ENCODE measurements around the gene CRTAC1.
"Not testable (repeated sequence)": the region's sequence is repeated elsewhere in the genome, so short reads cannot be mapped to it uniquely, and the experiment has no call there.

The CRTAC1 gene

GRCh38 chr10:97842656-97843280 is 187.7 kb downstream of the CRTAC1 start:
- no peak for DNase-seq (ENCODE audit: low read depth in 2 of 2)

DNA sequence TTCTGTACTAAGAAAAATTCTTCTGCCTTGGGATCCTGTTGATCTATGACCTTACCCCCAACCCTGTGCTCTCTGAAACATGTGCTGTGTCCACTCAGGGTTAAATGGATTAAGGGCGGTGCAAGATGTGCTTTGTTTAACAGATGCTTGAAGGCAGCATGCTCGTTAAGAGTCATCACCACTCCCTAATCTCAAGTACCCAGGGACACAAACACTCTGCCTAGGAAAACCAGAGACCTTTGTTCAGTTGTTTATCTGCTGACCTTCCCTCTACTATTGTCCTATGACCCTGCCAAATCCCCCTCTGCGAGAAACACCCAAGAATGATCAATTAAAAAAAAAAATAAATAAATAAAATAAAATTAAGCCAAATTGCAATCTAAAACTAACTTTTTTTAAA is 188.3 kb downstream of the CRTAC1 start:
- DNase-seq (ENCODE audit: low read depth in 2 of 2), result not testable (repeated sequence)

GRCh38 chr10:97841166-97841565 is 189.3 kb downstream of the CRTAC1 start:
- not testable (repeated sequence) for DNase-seq (ENCODE audit: low read depth in 2 of 2)

DNA sequence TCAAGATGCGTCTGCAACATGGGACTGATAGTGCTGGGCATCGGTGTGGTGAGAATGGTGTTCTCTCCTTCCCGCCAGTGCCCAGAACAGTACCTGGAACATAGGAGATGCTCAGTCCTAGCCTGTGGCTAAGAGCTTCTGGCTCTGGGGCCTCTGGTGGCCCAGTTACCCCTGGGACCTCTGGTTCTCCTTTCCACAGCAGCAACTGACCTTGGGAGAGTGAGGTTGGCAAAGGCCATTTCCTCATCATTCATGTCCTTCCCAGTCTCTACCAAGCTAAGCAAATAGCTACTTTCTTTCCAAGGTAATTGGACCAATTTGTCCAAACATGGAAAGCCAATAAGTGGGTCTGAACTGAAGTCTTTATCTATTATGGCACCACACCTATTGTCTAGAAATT is 192.3 kb downstream of the CRTAC1 start:
- DNase-seq (ENCODE audit: low read depth in 2 of 2), result no peak

DNA sequence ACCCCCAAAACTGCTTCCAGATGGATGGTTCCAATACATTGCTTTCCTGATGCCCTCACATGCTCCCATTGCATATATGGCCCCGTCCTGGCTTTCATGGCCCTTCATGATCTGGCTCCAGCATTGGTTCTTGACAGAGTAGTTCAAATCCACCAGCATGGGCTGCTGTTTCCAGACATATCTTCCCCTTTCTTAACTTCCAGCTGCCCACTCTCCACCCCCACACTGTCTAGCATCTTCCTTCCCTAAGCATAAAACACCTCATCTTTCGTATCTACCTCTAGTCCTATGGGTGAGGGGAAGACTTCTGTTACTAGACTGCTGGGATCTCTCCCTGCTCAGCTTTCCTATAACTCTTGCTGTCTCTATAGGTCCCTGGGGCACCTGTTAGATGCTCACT is 194.0 kb downstream of the CRTAC1 start:
- no peak for DNase-seq (ENCODE audit: low read depth in 2 of 2)

GRCh38 chr10:97831259-97831658 is 199.2 kb downstream of the CRTAC1 start:
- DNase-seq (ENCODE audit: low read depth in 2 of 2), result no peak

DNA sequence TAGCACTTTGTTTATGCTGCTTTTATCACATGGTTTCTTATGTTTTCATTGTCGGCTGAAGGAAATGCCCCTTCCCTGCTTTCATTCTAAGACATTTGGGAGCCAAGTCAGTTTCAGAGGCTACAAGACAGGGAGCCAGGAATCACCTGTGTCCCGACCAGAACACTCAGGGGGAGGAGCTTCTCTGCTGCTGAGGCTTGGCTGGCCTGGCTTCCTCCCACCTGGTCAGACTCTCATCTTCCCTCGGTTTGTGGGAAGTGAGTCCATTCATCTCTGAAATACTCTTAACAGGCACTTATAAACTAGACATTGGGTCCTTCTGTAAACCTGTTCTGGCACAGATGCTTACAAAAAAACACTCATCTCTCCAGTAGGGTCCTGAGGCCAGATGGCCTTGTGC is 200.4 kb downstream of the CRTAC1 start:
- no peak for DNase-seq (ENCODE audit: low read depth in 2 of 2)

DNA sequence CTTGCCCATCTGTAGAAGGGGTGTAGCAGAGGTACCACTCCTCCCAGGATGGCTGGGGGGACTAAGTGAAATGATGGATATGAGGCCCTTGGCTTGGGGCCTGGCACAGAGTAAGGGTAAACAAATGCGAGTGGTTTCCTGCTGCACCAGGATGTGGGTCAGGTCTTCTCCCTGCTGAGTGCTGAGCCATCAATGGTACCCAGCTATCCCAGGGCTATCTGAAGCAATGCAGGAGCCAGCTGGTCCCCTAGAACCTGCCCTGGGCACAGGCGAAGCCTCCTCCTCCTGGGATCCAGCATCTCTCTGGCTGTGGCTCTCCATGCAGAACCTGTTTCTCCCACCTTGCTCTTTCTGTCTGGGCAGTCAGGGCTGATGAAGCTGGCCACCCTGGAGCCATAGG is 201.7 kb downstream of the CRTAC1 start:
- DNase-seq (ENCODE audit: low read depth in 2 of 2), result no peak

DNA sequence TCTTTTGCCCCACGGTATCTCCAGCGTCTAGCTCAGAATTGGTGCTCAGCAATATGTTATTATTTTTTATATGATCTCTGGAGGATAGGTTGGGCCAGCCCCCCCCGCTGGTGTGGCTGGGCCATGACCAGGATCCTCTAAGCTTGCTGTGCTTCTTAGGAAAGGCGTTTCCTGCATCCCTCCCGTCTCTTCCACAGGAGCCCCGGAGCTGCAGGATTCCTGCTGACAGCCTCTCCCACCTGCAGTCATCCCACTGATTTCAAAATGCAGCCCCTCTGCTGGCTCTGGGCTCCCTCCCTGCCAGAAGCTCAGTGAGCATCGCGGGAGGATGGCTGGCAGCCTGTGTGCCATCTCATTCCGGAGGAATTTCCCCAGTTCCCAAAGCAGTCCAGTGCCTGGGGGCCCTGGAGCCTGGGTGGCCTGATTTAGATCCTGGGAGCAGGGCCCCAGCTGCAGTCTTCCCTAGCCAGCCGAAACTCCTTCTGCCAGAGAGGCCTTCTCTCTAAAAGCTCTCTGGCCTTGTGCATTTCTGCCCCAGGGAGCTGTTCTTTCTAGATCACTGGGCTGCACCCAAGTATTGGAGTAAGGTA is 202.6 kb downstream of the CRTAC1 start:
- DNase-seq (ENCODE audit: low read depth in 2 of 2), result no peak

- no peak for DNase-seq (ENCODE audit: low read depth in 2 of 2)
Measured at GRCh38 chr10:97826892-97827291, 203.5 kb downstream of the CRTAC1 start.

DNA sequence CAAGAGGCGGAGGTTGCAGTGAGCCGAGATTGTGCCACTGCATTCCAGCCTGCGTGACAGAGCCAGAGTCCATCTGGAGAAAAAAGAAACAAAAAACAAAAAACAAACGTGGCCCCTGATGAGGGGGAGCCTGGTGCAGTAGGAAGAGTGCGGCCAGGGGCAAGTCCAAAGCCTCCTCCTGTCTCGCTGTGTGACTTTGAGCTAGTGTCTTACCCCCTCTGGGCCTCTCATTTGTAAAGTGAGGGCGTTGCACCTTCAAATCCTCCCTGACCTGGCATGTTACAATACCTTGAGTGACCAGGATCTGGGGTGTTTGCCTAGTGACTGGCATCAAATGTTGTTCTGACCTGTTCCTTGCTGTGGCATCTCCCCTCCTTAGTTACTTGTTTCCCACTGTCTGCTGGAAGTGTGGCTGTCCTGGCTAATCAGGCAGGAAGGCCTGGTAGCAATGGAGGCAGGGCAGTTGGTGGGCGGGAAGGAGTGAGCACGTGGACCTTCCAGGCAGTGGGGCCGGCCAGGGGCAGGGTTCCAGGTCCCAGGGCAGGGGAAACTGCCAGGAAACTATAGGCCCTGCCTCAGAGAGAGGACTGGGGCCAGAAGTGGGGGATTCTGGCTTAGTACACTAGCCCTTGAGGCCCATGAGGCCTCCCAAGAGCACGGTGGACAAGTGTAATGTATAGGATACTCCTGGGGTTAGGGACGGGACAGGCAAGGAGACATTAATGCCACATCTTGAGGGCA is 205.2 kb downstream of the CRTAC1 start:
- no peak for DNase-seq (ENCODE audit: low read depth in 2 of 2)

DNA sequence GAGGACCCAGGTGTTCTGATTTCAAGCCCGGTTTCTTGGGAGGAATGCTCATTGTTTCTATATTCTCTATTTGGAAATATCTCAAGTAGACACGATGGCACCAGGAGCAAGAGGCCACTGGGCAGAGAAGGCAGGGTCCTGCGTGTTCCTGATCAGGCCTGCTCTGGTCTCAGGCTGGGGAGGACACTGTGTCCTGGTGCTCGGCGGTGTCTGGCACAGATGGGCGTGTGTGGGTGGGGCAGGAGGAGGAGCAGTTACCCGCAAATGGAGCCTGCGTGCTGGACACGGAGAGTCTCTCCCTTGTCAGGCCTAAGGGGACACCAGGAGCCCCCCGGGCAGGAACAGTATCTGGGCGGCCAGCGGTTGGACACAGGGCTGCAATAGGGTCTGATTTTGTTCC is 206.7 kb downstream of the CRTAC1 start:
- DNase-seq (ENCODE audit: low read depth in 2 of 2), result no peak

DNA sequence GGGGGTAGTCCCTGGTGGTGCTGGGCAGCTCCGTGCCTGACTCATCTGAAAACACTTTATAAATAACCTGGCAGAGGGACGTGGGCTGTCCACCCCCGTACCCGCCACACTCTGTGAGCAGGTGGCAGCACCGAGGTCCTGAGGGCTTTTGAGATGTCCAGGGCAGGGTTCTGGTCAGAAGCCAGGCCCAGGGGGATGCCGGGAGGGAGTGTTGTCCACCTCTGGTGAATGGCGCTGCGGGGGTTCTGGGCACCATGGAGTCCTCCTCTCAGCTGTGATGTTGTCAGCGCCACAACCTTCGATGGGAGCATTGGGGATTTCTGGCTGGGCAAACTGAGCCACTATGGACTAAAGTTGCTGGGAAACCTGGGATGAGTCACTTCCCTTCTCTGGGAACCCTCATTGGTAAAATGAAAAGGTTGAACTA is 208.1 kb downstream of the CRTAC1 start:
- DNase-seq (ENCODE audit: low read depth in 2 of 2), result no peak

- no peak for DNase-seq (ENCODE audit: low read depth in 2 of 2)
Measured at GRCh38 chr10:97821308-97822038, 208.9 kb downstream of the CRTAC1 start.

DNA sequence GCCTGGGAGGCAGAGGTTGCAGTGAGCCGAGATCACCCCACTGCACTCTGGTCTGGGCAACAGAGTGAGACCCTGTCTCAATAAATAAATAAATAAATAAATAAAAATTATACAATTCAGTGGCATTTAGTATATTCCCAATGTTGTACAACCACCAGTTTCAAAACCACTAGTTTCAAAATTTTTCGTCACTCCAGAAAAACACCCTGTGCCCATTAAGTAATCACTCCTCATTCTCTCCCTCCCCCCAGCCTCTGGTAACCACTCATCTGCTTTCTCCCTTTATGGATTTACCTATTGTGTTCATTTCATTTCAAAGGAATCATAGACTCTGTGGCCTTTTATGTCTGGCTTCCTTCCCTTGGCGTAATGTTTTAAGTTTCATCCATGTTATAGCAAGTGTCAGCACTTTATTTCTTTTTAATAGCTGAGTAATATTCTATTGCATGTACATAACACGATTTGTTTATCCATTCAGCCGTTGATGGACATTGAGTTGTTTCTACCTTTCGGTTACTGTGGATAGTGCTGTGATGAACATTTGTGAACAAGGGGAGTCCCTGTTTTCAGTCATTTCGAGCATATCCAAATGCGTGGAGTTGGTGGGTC is 210.2 kb downstream of the CRTAC1 start:
- no peak for DNase-seq (ENCODE audit: low read depth in 2 of 2)

GRCh38 chr10:97818572-97818971 is 211.8 kb downstream of the CRTAC1 start:
- no peak for DNase-seq (ENCODE audit: low read depth in 2 of 2)

DNA sequence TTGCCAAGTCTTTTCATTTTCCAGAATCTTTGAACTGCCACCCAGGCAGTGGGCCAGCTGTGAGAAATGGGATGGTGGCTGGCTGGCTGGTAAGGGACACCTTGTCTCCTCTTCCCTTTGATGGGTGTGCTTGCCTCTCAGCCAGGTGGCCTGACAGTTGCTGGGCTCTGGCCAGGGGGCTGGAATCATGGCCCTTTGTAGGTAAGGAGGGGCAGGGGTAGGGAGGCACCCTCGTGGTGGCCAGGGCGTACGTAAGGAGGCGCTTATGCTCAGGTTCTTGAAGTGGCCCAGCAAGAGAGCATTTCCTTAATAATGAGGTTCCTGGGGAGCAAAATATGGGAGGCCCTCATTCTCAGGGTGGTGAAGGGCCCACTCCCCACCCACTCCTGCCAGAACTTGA is 213.8 kb downstream of the CRTAC1 start:
- DNase-seq (ENCODE audit: low read depth in 2 of 2), result no peak
